Endodermal cell (in vitro differentiated cells): ENCODE results near the gene MRPL20. TPM values are rescaled to one million over a fixed set of nuclear protein-coding genes. Genes with fewer than 3 reads are reported as not detected.

Experiments used
- DNase-seq: peaks from one replicate; pipeline ENCODE4 v3.0.0-alpha.2; 2017
- H3K27ac ChIP-seq: 2 replicates; pipeline ENCODE4 v1.5.1; 2013; ENCODE audit warnings: mild to moderate bottlenecking, low read depth, low read length, moderate library complexity
- H3K27me3 ChIP-seq: 2 replicates; pipeline ENCODE4 v1.6.1; 2013; ENCODE audit warnings: mild to moderate bottlenecking, low read length, moderate library complexity; ENCODE audit not compliant: insufficient read depth, control insufficient read depth, poor library complexity, severe bottlenecking
- H3K36me3 ChIP-seq: 2 replicates; pipeline ENCODE4 v1.7.0; 2013; ENCODE audit warnings: mild to moderate bottlenecking, low read length, moderate library complexity; ENCODE audit not compliant: control insufficient read depth, insufficient read depth
- H3K4me1 ChIP-seq: one replicate; pipeline ENCODE4 v1.7.0; 2013; ENCODE audit warnings: low read length; ENCODE audit not compliant: control insufficient read depth, insufficient read depth
- H3K4me3 ChIP-seq: 2 replicates; pipeline ENCODE4 v1.5.1; 2013; ENCODE audit warnings: mild to moderate bottlenecking, low read length, moderate library complexity
- H3K9ac ChIP-seq: 2 replicates; pipeline ENCODE4 v1.6.1; 2013; ENCODE audit warnings: mild to moderate bottlenecking, low read length, moderate library complexity; ENCODE audit not compliant: poor library complexity, severe bottlenecking; ENCODE audit errors: extremely low read depth
- H3K9me3 ChIP-seq: 2 replicates; pipeline ENCODE4 v1.6.1; 2013; ENCODE audit warnings: mild to moderate bottlenecking, low read length, moderate library complexity; ENCODE audit not compliant: control insufficient read depth
- H3K27ac Mint-ChIP-seq: 2 replicates; pipeline ENCODE4 v1.8.0; 2020; ENCODE audit warnings: mixed read lengths
- H3K27me3 Mint-ChIP-seq: 2 replicates; pipeline ENCODE4 v1.8.0; 2021; ENCODE audit warnings: mild to moderate bottlenecking, mixed read lengths; ENCODE audit not compliant: insufficient read depth
- H3K36me3 Mint-ChIP-seq: 2 replicates; pipeline ENCODE4 v1.8.0; 2020; ENCODE audit warnings: low read depth, mixed read lengths
- H3K4me1 Mint-ChIP-seq: 2 replicates; pipeline ENCODE4 v1.8.0; 2020; ENCODE audit warnings: mixed read lengths
- H3K4me3 Mint-ChIP-seq: 2 replicates; pipeline ENCODE4 v1.8.0; 2020; ENCODE audit warnings: mild to moderate bottlenecking, moderate library complexity, mixed read lengths
- H3K9me3 Mint-ChIP-seq: 2 replicates; pipeline ENCODE4 v1.8.0; 2020; ENCODE audit warnings: mild to moderate bottlenecking, mixed read lengths
- CTCF ChIP-seq: fragments of 200-600 bp; sonication (generic); conservative IDR thresholded peaks from 2 replicates; pipeline ENCODE4 v1.5.0; 2021; ENCODE audit warnings: antibody characterized with exemption, mild to moderate bottlenecking
- WGBS, 2 experiments: methylation state at CpG; one replicate each; pipeline versions ENCODE4 v1.1.5 to v1.1.7; 2013; ENCODE audit warnings: missing lambda C conversion rate in 2 of 2, mixed read lengths in 1 of 2; ENCODE audit not compliant: insufficient coverage in 1 of 2, insufficient read length in 1 of 2; 5-methylcytosine and 5-hydroxymethylcytosine counted together
- total RNA-seq, 2 donors: library from RNA; stranded (reverse); fragmentation: NEBNext Ultra II Directional in 1 of 2; extraction: Animal tissue kit (Norgen Biotek cat#: 25700) in 1 of 2; gene quantifications; 2 replicates in 1 of 2; 3 replicates in 1 of 2; pipeline ENCODE4 v1.2.1, GENCODE V29; 2021

MRPL20 gene
- total RNA-seq, 2 donors from 2014 or later = 109 to 129 TPM

- no peak overlapping the region for H3K27ac ChIP-seq
- peaks cover 19% of the 10 kb centered on the region for H3K9me3 ChIP-seq
- Mint-ChIP-seq H3K27me3 (peaks cover 12% of the 10 kb centered on the region), H3K4me1 (peaks cover 6% of the 10 kb centered on the region), H3K9me3 (peaks cover 3% of the 10 kb centered on the region), H3K4me3 (no peak overlapping the region), H3K36me3 (no peaks in the 10 kb centered on the region), H3K27ac (no peak overlapping the region)
- WGBS, 2 experiments = 93 to 94% methylated on average over 3 of the region's 3 CpGs
- no peaks in the 10 kb centered on the region for H3K4me1 ChIP-seq
- peaks cover 5% of the 10 kb centered on the region for H3K36me3 ChIP-seq
- no peak overlapping the region for H3K9ac ChIP-seq
- H3K4me3 ChIP-seq = peak overlapping the region; percentile 37
- no peak for DNase-seq
- no peak for TF ChIP-seq CTCF
- H3K27me3 ChIP-seq = no peaks in the 10 kb centered on the region
These were observed 40.4 kb downstream of the MRPL20 start for GRCh38 chr1:1366699-1367066.

GRCh38 chr1:1365875-1366698 lies 41.0 kb downstream of the MRPL20 start:
- no peak for TF ChIP-seq CTCF
- H3K9me3 Mint-ChIP-seq = peaks cover 3% of the 10 kb centered on the region

GRCh38 chr1:1364266-1364665 lies 42.8 kb downstream of the MRPL20 start:
- H3K4me1 Mint-ChIP-seq = peaks cover 15% of the 10 kb centered on the region
- DNase-seq = no peak
- Histone ChIP-seq H3K9ac (no peak overlapping the region), H3K4me1 (peaks cover 3% of the 10 kb centered on the region), H3K4me3 (no peak overlapping the region), H3K27ac (no peak overlapping the region), H3K36me3 (no peaks in the 10 kb centered on the region), H3K9me3 (peaks cover 19% of the 10 kb centered on the region), H3K27me3 (no peaks in the 10 kb centered on the region)
- H3K36me3 Mint-ChIP-seq = no peaks in the 10 kb centered on the region
- H3K27ac Mint-ChIP-seq = no peak overlapping the region
- no peak overlapping the region for H3K4me3 Mint-ChIP-seq
- no peak for TF ChIP-seq CTCF
- WGBS, 2 experiments = 87 to 92% methylated on average over 12 to 14 of the region's 14 CpGs
- peaks cover 13% of the 10 kb centered on the region for H3K27me3 Mint-ChIP-seq
- H3K9me3 Mint-ChIP-seq = peaks cover 3% of the 10 kb centered on the region

More at GRCh38 chr1:1365875-1366698, 41.0 kb downstream of the MRPL20 start:
- H3K4me3 Mint-ChIP-seq = no peak overlapping the region
- WGBS, 2 experiments = 79 to 81% methylated on average over 10 of the region's 10 CpGs
- H3K27me3 Mint-ChIP-seq = peaks cover 12% of the 10 kb centered on the region
- H3K9ac ChIP-seq = no peak overlapping the region
- no peaks in the 10 kb centered on the region for H3K36me3 ChIP-seq
- H3K27me3 ChIP-seq = no peaks in the 10 kb centered on the region
- no peak overlapping the region for H3K27ac Mint-ChIP-seq
- H3K36me3 Mint-ChIP-seq = no peaks in the 10 kb centered on the region
- no peak overlapping the region for H3K27ac ChIP-seq
- H3K4me3 ChIP-seq = peak overlapping the region; percentile 37
- H3K9me3 ChIP-seq = peaks cover 19% of the 10 kb centered on the region
- no peaks in the 10 kb centered on the region for H3K4me1 ChIP-seq
- DNase-seq = no peak
- H3K4me1 Mint-ChIP-seq = peaks cover 7% of the 10 kb centered on the region
